GM21423 (cell line): Measurements from ENCODE around the gene FBXW12.
"Not testable (repeated sequence)": the region's sequence is repeated elsewhere in the genome, so short reads cannot be mapped to it uniquely, and the experiment has no call there.

Experiments
- ATAC-seq: cut with Tn5 transposase; IDR thresholded peaks from one replicate; pipeline ENCODE4 v1.9.1; 2021; ENCODE audit warnings: mild to moderate bottlenecking, moderate library complexity; ENCODE audit not compliant: unreplicated experiment

Gene FBXW12, protein sequence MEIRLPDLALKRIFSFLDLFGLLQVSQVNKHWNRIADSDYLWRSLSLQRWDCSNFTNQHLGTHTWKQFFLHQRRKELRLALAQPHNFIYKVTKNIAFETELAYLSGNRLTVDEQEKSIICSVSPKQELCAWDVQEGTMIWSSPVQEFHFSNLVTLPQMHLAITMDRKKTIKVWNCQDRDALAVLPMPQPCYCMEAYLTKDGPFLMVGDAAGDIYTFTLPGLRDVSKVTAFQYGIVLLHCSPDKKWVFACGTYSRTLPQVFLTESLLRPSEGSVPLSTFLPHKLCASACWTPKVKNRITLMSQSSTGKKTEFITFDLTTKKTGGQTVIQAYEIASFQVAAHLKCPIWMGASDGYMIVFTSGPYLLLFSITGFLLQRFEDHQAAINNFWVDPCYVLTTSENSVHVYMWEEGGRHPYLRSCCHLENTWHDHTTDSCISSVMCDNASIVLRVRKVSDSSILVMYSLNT

DNA sequence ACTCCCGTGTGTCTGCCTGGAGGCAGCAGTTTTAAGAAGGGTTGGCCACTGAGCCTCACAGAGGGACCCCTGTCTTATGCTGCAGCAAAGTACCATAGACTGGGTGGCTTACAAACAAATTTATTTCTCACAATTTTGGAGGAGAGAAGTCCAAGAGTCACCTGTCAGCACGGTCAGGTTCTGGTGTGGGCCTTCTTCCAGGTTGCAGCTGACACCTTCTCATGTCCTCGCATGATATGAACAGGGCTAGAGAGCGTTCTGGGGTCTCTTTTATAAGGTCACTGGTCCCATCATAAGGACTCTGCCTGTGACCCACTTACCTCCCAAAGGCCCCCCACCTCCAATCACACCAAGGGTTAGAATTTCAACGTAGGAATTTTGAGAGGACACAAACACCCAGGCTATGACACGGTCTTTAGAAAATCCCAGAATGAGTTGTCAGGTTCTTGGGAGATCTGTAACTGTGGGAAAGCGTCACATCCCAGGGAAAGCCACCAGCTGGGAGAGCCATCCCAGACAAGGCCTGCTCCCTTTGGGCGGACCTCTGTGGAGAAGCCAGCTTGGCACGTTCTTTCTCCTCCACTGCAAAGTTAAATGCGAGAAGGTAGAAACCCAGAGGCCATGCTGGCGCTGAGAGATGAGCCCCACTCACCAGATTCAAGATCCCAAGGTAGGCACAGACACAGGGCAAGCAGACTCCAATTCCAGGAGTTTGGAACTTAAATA is at the start of gene FBXW12:
Gene FBXW12 (plus strand): TSS at position 569 of the 726 bp plus-strand sequence. CDS start 549 bp downstream, outside the sequence.
- ATAC-seq, result no peak

DNA sequence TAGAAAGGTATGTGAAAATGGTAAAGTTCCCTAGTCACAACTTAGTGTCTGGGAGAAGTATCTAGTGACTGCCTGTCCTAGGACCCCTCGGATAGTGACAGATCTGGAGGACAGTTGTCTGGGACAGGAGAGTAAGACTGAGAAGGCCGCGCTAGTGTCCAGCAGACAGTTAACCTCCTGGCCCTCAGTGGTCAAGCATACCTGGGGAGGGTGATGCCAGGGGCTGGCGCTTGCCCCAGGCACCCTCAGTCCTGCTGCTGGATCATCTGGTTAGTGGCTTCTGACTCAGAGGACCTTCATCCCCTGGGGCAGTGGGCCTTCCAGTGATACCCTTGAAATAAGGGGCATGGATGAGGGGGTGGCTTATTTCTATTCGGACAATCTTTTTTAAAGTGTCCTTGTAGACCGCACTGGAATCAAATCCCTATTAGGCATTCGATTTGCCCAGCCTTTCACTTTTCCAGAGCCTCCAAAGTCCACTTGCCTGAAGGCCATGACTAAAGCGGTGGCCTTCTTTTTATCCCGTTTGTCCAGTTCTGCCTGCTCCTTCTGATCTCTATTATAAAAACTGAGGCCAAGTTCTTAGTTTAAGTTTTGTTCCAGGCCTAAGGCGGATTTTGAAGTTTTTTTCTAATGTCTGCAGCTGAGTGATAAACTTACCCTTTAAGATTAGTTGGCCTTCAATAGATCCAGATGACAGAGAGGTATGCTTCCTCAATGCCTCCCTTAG is 40.1 kb upstream of the FBXW12 start:
- not testable (repeated sequence) for ATAC-seq

DNA sequence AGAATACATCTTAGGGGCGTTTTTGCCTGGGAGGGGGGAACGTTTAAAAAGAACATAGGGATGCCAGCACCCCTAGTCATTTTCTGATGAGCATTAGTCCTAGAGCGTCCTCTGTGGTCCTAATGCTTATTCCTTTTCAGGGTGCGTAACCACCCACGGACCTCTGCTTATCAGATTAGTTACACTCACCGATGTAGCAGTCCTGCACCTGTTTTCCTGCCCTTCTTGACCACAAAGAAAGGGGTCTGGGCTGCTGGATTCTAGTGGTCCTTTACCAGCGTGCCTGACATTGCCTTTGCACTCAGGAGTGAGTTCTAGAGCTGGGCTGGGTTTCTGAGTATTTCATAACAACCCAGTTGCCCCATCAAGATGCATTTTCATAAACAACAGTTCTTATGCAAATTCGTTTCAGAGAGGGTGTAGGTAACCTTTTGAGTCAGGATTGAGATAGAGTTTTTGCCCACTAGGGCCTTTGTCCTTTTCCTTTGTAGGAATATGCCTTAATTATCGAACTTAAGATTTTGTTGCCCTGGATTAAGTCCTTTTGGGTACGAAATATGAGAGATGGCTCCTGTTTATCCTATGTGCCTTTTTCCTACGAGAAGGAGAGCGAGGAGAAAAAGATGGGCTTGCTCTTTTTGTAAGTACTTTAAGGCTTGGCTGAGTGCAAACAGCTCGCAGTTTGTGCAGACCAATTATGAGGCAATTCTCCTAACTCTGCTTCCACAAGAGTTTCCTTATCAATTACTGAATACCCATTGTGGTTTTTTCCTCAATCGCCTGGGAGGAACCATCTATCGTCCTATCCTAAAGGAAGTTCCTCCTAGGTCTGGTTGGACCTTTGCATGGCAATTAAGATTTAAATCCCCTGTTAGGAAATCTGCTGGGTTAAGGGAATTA is 38.4 kb upstream of the FBXW12 start, which contains the start of gene SPINK8:
Gene SPINK8 (minus strand): TSS at position 316 of the 900 bp plus-strand sequence. CDS start 5,320 bp downstream, outside the sequence.
- ATAC-seq, result not testable (repeated sequence)

DNA sequence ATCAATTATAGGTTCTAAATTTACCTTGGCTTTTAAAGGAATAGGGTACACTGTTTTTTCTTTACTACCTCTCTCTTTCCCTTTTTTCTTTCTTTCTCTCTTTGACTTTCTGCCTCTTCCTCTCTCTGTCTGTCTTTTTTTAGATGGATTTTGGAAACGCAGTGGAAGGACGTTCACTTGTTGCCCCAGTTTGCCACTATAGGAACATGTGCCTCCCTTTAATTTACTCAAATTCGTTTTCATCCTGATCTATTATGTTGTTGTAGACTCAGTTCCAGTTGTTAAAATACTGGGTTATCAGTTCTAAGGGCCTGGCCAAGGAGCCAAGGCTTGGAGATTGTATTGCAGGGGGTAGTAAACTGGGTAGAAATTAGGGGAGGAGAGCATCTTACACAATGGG is 37.4 kb upstream of the FBXW12 start:
- no peak for ATAC-seq

DNA sequence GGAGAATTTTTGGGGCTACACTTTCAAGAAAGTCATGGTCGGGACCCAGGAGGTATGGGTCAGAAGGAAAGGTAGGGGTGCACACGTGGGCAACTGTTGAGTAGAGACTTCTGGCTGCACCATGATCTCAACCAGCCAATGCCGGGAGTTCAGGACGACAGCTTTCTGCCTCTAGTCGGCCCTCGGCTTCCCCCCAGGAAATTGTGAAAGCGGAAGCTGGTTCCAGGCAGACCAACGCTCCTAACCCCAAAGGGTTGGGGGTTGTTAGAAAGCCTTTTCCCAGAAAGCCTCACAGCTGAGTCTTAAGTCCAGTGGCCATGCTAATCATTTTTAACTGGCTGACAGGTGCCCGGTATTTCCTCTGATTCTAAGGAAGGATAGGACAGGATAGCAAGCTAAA is 36.7 kb upstream of the FBXW12 start:
- ATAC-seq, result not testable (repeated sequence)

DNA sequence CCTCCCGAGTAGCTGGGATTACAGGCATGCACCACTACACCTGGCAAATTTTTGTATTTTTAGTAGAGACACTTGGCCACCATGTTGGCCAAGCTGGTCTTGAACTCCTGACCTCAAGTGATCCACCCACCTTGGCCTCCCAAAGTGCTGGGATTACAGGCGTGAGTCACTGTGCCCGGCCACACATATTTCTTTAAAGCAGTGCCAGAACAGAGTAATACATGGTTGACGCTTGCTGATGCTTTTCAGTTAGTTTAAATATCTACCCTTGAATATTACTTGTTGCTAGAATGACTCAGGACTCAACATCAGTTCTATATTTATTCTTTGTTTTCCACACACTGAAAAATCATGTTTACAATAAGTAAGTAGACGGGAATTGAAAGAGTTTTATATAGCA is 34.5 kb upstream of the FBXW12 start:
- ATAC-seq, result not testable (repeated sequence)

DNA sequence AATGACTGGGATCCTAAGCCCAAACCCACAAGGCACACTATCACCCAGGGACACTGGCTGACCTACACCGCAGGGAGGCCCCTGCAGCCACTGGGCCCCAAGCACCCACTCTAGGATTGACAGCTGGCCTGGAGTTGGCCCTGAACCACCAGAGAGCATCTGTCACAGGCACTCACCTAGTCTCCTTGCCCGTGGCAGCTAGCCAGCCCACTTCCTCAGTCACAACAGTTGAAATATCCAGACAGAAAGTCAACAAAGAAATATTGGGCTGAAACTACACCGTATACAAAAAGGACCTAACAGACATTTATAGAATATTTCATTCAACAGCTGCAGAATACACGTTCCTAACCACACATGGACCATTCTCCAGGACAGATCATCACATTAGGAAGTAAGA is 33.4 kb upstream of the FBXW12 start:
- no peak for ATAC-seq

DNA sequence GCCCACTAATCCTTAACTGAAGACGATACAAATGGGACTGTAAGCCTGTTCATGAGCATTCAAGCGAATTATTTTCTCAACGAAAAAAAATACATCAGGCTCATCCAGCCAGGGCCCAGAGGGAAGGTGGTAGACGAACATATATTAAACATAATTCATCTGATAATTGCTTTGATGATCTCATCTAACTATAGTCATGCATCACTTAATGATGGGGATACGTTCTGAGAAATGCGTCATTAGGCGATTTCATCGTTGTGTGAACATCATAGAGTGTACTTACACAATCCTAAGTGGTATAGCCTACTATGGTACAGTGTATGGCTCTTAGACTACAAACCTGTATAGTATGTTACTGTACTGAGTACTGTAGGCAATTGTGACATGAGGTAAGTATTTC is 28.6 kb upstream of the FBXW12 start:
- no peak for ATAC-seq

DNA sequence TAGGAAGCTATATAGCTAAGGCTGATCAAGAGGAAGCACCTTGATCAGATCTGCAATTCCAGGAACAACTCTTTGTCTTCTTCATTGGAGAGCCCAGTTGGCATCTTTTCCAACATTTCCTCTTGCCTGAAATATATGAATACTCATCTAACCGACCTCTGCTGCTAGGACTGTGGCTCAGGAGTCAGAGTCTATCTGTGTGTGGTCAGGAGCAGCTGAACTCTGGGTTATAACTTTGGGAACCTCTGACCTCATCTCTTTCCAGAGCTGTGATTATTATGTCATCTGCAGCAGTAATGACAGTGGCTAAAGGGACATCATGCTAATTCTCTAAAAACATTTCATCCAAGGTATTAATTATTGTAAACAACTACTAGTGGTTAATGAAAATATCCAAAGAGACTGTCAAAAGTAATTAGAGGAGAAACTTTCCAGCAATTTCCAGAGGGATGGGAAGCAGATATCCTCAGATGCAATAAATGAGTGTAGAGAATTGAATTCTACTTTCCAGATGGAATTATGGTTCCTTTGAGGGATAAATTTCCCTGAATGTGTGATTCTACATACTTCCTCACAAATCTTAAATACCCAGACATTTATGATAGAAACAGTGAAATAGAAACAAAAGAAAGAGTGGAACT is 27.0 kb upstream of the FBXW12 start:
- ATAC-seq, result no peak

DNA sequence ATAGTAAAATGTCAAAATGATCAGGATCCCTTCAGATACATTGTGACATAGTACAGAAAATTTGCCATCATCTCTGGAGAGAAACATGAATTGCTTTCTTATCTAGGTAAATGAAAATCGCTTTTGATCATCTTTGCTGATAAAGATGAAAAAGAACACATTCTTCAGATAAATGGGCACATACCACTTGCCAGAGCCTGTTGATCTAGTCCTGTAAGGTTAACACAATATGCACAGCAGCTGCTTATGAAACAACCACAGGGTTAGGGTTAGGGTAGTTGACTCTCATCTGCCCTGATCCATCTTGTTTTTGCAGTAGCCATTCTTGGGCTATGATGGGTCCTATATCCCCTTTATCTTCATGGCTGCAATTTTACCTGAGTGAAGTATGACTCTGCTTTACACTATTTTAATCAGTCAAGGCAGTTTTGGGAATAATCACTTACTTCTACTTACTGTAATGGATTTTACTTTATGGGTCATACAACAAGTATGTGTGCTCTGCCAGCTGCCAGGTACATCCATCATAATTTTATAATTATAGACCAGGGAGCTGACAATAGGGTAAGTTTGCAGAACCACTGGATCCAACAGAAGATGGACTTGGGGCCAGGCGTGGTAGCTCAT is 26.0 kb upstream of the FBXW12 start:
- no peak for ATAC-seq

DNA sequence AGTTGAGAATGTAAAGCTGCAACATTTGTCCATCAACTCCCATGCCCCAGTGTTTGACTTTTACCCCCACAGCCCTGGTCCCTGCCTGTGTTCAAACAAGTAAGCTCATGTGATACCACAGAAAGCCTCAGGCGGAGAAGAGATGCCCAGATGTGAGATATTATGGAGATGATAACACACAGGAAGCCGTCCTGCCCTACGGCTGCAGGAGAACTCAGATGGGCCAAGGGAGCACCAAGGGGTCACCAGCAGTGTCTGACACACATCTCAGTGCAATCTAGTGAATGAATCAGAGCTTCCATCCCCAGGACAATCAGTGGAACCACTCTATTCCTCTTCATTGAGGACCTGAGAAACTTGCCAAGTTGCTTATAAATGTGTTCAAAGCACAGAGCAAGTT is 24.5 kb upstream of the FBXW12 start:
- ATAC-seq, result no peak

DNA sequence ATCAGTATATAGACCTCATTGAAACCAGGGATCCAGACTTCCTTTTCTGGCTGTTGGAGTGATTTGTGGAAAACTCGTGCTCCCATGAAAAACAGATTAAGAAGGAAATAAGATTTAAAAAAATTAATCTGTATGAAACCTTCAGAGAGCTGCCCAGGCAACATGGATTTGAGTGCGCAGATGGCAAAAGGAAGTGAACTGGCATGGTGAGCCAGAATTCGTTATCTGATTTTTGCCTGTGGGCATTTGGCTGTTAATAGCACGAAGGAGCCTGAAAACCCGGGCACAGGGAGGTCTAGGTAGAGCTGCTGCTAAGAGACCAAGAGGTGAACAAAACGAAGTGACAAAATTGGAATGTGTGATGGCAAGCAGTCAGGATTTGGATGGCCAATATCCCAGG is 19.5 kb upstream of the FBXW12 start:
- ATAC-seq, result no peak

DNA sequence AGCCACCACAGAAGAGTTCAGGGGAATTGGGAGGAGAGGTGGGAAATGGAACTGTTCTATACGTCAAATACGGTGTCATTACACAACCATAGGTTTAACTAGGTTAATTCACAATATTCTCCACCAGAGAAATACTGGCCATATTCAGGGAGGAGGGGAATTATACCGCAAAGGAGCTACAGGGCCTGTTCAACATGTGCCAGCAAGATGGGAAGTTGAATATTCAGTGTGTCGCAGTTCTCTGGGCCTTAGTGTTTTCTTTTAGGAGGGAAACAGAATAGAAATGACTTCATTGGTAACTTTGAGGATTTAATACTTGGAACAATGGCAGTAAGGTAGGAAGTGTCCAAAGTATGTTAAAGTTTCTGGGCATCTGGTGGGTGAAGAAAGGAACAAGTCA is 18.0 kb upstream of the FBXW12 start:
- ATAC-seq, result no peak

DNA sequence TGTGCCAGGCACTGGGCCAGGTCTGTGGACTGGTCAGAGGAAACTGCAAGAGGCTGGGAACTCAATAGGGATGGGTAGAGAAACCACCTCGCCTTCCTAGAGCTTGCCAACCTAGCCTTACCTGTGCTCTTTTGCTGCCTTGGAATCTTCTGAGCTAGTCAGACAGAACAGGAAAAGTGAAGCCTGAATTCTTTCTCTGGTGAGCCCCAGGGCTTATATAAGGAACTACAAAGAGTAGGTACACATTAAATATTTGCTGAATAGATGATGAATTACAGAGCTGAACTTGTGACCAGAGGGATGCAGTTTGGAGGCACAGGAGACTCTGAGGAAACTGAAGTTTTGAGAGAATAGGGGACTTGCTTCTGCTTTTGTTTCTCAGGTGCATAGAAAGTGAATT is 15.6 kb upstream of the FBXW12 start:
- no peak for ATAC-seq

DNA sequence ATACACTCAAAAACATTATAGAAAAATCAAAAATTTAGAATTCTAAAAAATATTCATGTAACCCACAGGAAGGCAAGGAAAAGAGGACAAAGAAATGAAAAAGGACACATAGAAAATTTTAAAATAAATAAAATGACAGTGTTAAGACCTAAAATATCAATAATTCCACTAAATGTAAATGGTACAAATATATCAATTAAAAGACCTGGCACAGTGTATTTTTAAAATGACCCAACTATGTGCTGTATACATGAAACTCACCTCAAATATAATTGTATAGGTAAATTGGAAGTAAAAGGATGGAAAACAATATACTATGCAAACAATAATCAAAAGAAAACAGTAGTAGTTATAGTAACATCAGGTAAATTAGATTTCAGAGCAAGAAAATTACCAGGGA is 10.1 kb upstream of the FBXW12 start:
- ATAC-seq, result no peak

DNA sequence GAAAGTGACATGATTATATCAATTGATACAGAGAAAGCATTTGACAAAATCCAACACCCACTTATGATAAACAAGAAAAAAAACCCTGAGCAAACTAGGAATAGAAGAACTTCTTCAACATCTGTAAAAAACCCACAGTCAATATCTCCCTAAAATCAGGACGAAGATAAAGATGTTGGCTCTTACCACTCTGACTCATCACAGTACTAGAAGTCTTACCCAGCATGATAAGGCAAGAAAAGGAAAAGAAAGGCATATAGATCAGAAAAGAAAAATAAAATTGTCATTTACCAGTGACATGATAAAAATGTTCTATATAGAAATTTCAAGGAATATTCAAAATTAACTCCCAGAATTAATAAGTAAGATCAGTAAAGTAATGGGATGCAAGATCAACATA is 7.2 kb upstream of the FBXW12 start:
- ATAC-seq, result no peak

DNA sequence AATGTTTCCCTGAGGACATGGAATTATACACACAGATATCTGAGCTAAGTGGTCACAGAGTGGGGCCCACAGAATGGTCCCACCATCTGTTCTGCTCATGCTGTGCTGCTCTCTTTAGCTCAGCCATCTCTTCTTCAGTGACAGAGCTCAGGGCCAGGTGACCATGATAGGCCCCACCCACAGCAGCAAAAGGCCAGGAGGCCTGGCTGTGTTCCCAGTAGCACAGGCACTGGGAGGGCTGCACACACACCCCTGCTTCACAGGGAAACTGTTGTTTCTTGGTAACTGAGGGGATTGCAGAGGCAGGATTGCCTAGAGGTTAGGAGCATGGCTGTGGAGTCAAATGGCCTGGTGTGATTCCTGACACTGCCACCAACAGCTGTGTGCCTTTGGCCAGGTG is 4.8 kb upstream of the FBXW12 start:
- no peak for ATAC-seq

DNA sequence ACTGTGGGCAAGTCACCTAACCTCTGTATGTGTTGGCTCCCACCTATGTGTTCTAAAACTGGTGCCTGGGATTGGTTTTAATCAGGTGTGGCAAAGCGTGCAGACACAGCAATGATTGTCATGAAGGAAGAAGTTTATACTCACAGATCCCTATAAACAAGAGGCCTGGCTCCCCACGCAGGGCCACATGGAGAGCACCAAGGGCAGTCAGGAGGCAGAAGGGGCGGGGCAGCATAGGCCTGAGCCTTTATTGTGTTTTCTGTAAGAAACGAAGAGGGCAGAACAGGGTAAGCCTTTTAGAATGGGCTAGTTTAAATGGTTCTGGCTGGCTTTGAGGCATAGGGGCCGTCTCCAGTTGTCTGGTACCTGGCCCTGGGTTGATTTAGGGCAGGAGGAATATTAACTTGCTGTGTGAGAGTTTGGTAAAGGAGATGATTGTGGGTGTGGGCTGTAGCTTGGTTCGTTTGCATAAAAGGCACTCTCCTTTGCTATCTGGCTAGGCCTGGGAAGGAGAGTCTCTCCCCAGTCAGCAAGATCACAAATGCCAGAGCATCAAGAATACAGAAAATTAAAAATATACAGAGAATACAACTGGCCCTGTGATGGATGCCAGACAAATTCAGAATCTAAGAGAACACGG is 2.2 kb upstream of the FBXW12 start:
- no peak for ATAC-seq

DNA sequence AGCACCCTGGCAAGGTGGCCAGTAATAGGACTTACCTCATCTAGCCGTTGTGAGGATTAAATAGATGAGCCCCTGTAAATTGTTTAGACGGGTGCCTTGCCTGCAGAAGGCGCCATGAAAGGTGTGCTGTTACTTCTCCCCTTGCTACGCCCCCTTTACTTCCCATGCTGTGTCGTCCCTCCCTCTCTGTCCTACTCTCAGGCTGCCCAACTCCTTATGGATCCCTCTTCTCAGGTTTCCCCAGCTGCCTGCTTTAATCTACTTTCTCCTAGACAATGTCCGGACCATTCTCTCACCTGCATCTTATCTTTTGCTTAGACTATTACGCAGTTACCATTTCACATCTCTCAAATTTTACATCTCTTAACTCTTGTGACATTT is 1.7 kb upstream of the FBXW12 start:
- no peak for ATAC-seq
